K562 (cell line): Measurements from ENCODE around the gene ZFAND2A. TPM values are rescaled to one million over a fixed set of nuclear protein-coding genes. Genes with fewer than 3 reads are reported as not detected.

Experiments
- ATAC-seq: fragments of 200-7000 bp; cut with Tn5 transposase; 3 replicates; pipeline ENCODE4 v1.9.1; 2020; ENCODE audit warnings: moderate library complexity
- BruUV-seq: library from RNA; stranded (reverse); fragments of 400-500 nt; replicated peaks from 2 replicates; lab custom pipeline; 2021; lab: Mats Ljungman, UMichigan
- CTCF ChIA-PET: fragments of 300-600 bp; formaldehyde crosslinking; extraction: SDS; loops from one replicate; lab custom pipeline; 2021; ENCODE audit warnings: low intra/inter-chr PET ratio; lab: Yijun Ruan, JAX
- POLR2A ChIA-PET: fragments of 300-600, 350-650 bp; sonication (Branson Sonifier 250); formaldehyde crosslinking; extraction: SDS; loops from one replicate; lab custom pipeline; 2021; ENCODE audit warnings: antibody characterized with exemption, inconsistent platforms; lab: Yijun Ruan, JAX
- DNase-seq, 4 experiments: peaks; one replicate each; pipeline versions ENCODE4 v3.0.0 to v3.0.0-alpha.2; 2011 to 2018; ENCODE audit warnings: low spot score in 3 of 4, mixed read lengths in 3 of 4; ENCODE audit errors: extremely low read depth in 1 of 4
- FAIRE-seq: peaks from 2 replicates; lab custom pipeline; 2011; peaks lifted over from hg19 to GRCh38; lab: Jason Lieb, UNC
- H2AFZ ChIP-seq: 2 replicates; pipeline ENCODE4 v1.6.0; 2011; ENCODE audit warnings: low read depth, low read length, control low read depth, inconsistent platforms
- H3K27ac ChIP-seq: fragments of 200-600 bp; 3 replicates; pipeline ENCODE4 v1.8.0; 2011; ENCODE audit warnings: low read depth, mild to moderate bottlenecking, control low read depth, inconsistent platforms, low read length, moderate library complexity, mixed read lengths; ENCODE audit errors: extremely low read depth
- H3K27me3 ChIP-seq, 2 experiments: fragments of 300-600 bp in 1 of 2; 2 replicates in 1 of 2; 3 replicates in 1 of 2; pipeline versions ENCODE4 v1.6.0 to v1.8.0; 2011; ENCODE audit warnings: inconsistent platforms in 2 of 2, low read length in 2 of 2, mild to moderate bottlenecking in 1 of 2, mixed read lengths in 1 of 2, moderate library complexity in 1 of 2; ENCODE audit not compliant: control insufficient read depth in 2 of 2, insufficient read depth in 2 of 2
- H3K36me3 ChIP-seq: fragments of 300-600 bp; 3 replicates; pipeline ENCODE4 v1.8.0; 2011; ENCODE audit warnings: mild to moderate bottlenecking, low read length, inconsistent platforms; ENCODE audit not compliant: control insufficient read depth, insufficient read depth
- H3K4me1 ChIP-seq, 2 experiments: fragments of 200-600 bp in 1 of 2; replicated peaks in 1 of 2; 2 replicates in 1 of 2; 3 replicates in 1 of 2; pipeline versions ENCODE4 v1.5.1 to v1.8.0; 2011; ENCODE audit warnings: inconsistent platforms in 2 of 2, low read length in 2 of 2, mild to moderate bottlenecking in 1 of 2, mixed read lengths in 1 of 2, moderate library complexity in 1 of 2; ENCODE audit not compliant: control insufficient read depth in 2 of 2, insufficient read depth in 2 of 2
- H3K4me2 ChIP-seq: 2 replicates; pipeline ENCODE4 v1.6.1; 2011; ENCODE audit warnings: low read length, control low read depth, inconsistent platforms, mixed read lengths; ENCODE audit not compliant: insufficient read depth
- H3K4me3 ChIP-seq: fragments of 200-600 bp; sonication (generic), shearing (Covaris generic); 2 replicates; pipeline ENCODE4 v1.5.1; 2016; ENCODE audit warnings: control low read depth, inconsistent platforms
- H3K79me2 ChIP-seq: fragments of 200-600 bp; 3 replicates; pipeline ENCODE4 v1.8.0; 2011; ENCODE audit warnings: low read length, inconsistent platforms; ENCODE audit not compliant: control insufficient read depth, insufficient read depth
- H3K9ac ChIP-seq, 2 experiments: 2 replicates each; pipeline versions ENCODE4 v1.6.0 to v1.6.1; 2011; ENCODE audit warnings: low read depth in 2 of 2, low read length in 2 of 2, control low read depth in 1 of 2, inconsistent platforms in 1 of 2, mild to moderate bottlenecking in 1 of 2, mixed read lengths in 1 of 2; ENCODE audit not compliant: insufficient read depth in 1 of 2
- H3K9me1 ChIP-seq: one replicate; pipeline ENCODE4 v1.6.0; 2011; ENCODE audit warnings: inconsistent platforms, mild to moderate bottlenecking, low read length, moderate library complexity; ENCODE audit not compliant: control insufficient read depth, insufficient read depth
- H3K9me3 ChIP-seq: replicated peaks from 2 replicates; pipeline ENCODE4 v1.5.1; 2011; ENCODE audit warnings: low read depth, low read length, inconsistent platforms; ENCODE audit not compliant: control insufficient read depth, insufficient read depth
- H4K20me1 ChIP-seq: replicated peaks from 2 replicates; pipeline ENCODE4 v1.6.1; 2011; ENCODE audit warnings: low read length, inconsistent platforms, mixed read lengths; ENCODE audit not compliant: control insufficient read depth, insufficient read depth
- BCL6 ChIP-seq: fragments of 250-450 bp; sonication (Bioruptor Pico); IDR thresholded peaks from 2 replicates; pipeline ENCODE4 v1.4.0; 2020
- BRCA1 ChIP-seq, 2 experiments: fragments of 450-650 bp in 1 of 2; sonication (generic) in 1 of 2; formaldehyde crosslinking in 1 of 2; IDR thresholded peaks; 2 replicates each; pipeline versions ENCODE4 v1.5.0 to v1.6.1; 2017 to 2020; ENCODE audit warnings: mild to moderate bottlenecking in 1 of 2, missing genetic modification reagents in 1 of 2
- CC2D1A ChIP-seq: fragments of 450-650 bp; IDR thresholded peaks from 2 replicates; pipeline ENCODE4 v1.6.1; 2017; ENCODE audit warnings: mild to moderate bottlenecking
- FOXK1 ChIP-seq: sonication (generic); formaldehyde crosslinking; IDR thresholded peaks from 2 replicates; pipeline ENCODE4 v1.8.0; 2022; ENCODE audit warnings: missing genetic modification reagents, mild to moderate bottlenecking, borderline replicate concordance
- FOXP1 ChIP-seq: sonication (generic); formaldehyde crosslinking; IDR thresholded peaks from 2 replicates; pipeline ENCODE4 v1.8.0; 2022; ENCODE audit warnings: mild to moderate bottlenecking, missing genetic modification reagents
- HLTF ChIP-seq: fragments of 450-650 bp; IDR thresholded peaks from 2 replicates; pipeline ENCODE4 v1.6.1; 2016
- KAT7 ChIP-seq: sonication (generic); formaldehyde crosslinking; IDR thresholded peaks from 2 replicates; pipeline ENCODE4 v1.8.0; 2022; ENCODE audit warnings: missing genetic modification reagents, mild to moderate bottlenecking, borderline replicate concordance
- MAFK ChIP-seq: IDR thresholded peaks from 2 replicates; pipeline ENCODE4 v1.6.1; 2011; ENCODE audit warnings: low read length, improper control_type of control experiment
- MEF2A ChIP-seq: IDR thresholded peaks from 2 replicates; pipeline ENCODE4 v1.6.1; 2011; ENCODE audit warnings: low read depth, mild to moderate bottlenecking, low read length, moderate library complexity; ENCODE audit not compliant: control insufficient read depth
- NR2C1 ChIP-seq, 2 experiments: fragments of 450-650 bp; IDR thresholded peaks; 2 replicates each; pipeline ENCODE4 v1.6.1; 2017; ENCODE audit warnings: mild to moderate bottlenecking in 2 of 2, antibody characterized with exemption in 1 of 2, inconsistent platforms in 1 of 2, missing compliant biosample characterization in 1 of 2, missing genetic modification characterization in 1 of 2
- POLR3A ChIP-seq: IDR thresholded peaks from 2 replicates; pipeline ENCODE4 v1.6.1; 2011; ENCODE audit warnings: borderline replicate concordance, mild to moderate bottlenecking, moderate library complexity; ENCODE audit not compliant: insufficient read length, insufficient read depth; ENCODE audit errors: extremely low read depth
- TAF1 ChIP-seq: IDR thresholded peaks from 2 replicates; pipeline ENCODE4 v1.6.1; 2011; ENCODE audit warnings: mild to moderate bottlenecking, low read length, moderate library complexity; ENCODE audit not compliant: insufficient read depth, control insufficient read depth, severe bottlenecking; ENCODE audit errors: extremely low read depth
- TEAD4 ChIP-seq, 2 experiments: sonication (generic) in 1 of 2; formaldehyde crosslinking in 1 of 2; IDR thresholded peaks; 2 replicates each; pipeline versions ENCODE4 v1.6.1 to v1.8.0; 2012 to 2022; ENCODE audit warnings: borderline replicate concordance in 1 of 2, inconsistent platforms in 1 of 2, low read length in 1 of 2, mild to moderate bottlenecking in 1 of 2, missing genetic modification reagents in 1 of 2
- TRIM24 ChIP-seq, 2 experiments: fragments of 450-650 bp; IDR thresholded peaks; 2 replicates each; pipeline ENCODE4 v1.6.1; 2016
- ZKSCAN3 ChIP-seq: fragments of 250-450 bp; sonication (Bioruptor Pico); IDR thresholded peaks from 2 replicates; pipeline ENCODE4 v1.4.0; 2020
- ZNF444 ChIP-seq: fragments of 250-450 bp; sonication (Bioruptor Pico); IDR thresholded peaks from 2 replicates; pipeline ENCODE4 v1.4.0; 2020; ENCODE audit warnings: mild to moderate bottlenecking, moderate library complexity
- ZNF507 ChIP-seq: conservative IDR thresholded peaks from 2 replicates; pipeline ENCODE4 v1.6.1; 2017; ENCODE audit warnings: missing genetic modification characterization, missing compliant biosample characterization
- ZNF79 ChIP-seq: fragments of 250-450 bp; sonication (Bioruptor Pico); IDR thresholded peaks from 2 replicates; pipeline ENCODE4 v1.4.0; 2020; ENCODE audit warnings: low read depth, mild to moderate bottlenecking, moderate library complexity
- WGBS: fragments of 100-300 bp; shearing (Covaris generic); methylation state at CpG from one replicate; pipeline ENCODE4 v1.1.6; 2016; ENCODE audit warnings: low coverage, mixed read lengths; ENCODE audit not compliant: insufficient coverage; ENCODE audit errors: missing lambda C conversion rate; 5-methylcytosine and 5-hydroxymethylcytosine counted together
- in situ Hi-C: fragments of 300-500 bp; cut with MboI; formaldehyde crosslinking; loops from 4 replicates; pipeline ENCODE4 v1.15.0; 2018; ENCODE audit warnings: inconsistent platforms, mixed read lengths
- intact Hi-C: fragments of 100-400 bp; cut with micrococcal nuclease; formaldehyde crosslinking; loops from 2 replicates; pipeline ENCODE4 v1.14.2; 2022
- polyA plus RNA-seq, 8 experiments: library from polyadenylated mRNA; depleted of rRNA in 4 of 8; stranded (reverse) in 5 of 8; unstranded in 3 of 8; fragments of >200 nt; fragmentation: Nextera tagmentation in 2 of 8; fragmentation: Illumina TruSeq in 1 of 8; extraction: Ambion mirVana in 2 of 8; extraction: Trizol in 1 of 8; gene quantifications; 2 replicates each; pipeline versions ENCODE4 v1.2.1 to v1.2.3, GENCODE V29; 2011 to 2014; ENCODE audit warnings: inconsistent platforms in 1 of 8, missing spikeins in 1 of 8
- total RNA-seq, 7 experiments: library from RNA; depleted of rRNA in 6 of 7; stranded (reverse); fragments of >200 nt in 6 of 7; fragmentation: Illumina TruSeq in 2 of 7; extraction: Trizol in 2 of 7; gene quantifications; 2 replicates each; pipeline versions ENCODE4 v1.2.1 to v1.2.3, GENCODE V29; 2011 to 2021; ENCODE audit warnings: low replicate concordance in 1 of 7
- TF ChIP-seq, protein P1 (sequence below): sonication (generic); formaldehyde crosslinking; IDR thresholded peaks from 2 replicates; pipeline ENCODE4 v1.8.1; 2023; ENCODE audit warnings: mild to moderate bottlenecking, missing genetic modification reagents

ZFAND2A gene
- total and polyA plus RNA-seq, 9 of the 15 experiments (the other 6 are each of a cell fraction or from before 2014, with no cell fraction given), result 16.8 to 56.8 (median 26.1) TPM

- ChIA-PET POLR2A (no interaction called here), CTCF (no interaction called here)
- H3K27ac ChIP-seq, result no peak overlapping the region
- no peaks in the 10 kb centered on the region for H3K36me3 ChIP-seq
- H3K4me2 ChIP-seq, result no peak overlapping the region
- intact Hi-C loops (no loop called here), in situ Hi-C loops (no loop called here)
- H3K9ac ChIP-seq, result no peak overlapping the region
- BruUV-seq, result no TSS peak
- H2AFZ ChIP-seq, result no peak overlapping the region
- FAIRE-seq (no peak), ATAC-seq (no peak), DNase-seq (no peak)
- H4K20me1 ChIP-seq, result no peaks in the 10 kb centered on the region
- 88% methylated on average over 12 of the region's 13 CpGs for WGBS
- H3K9me3 ChIP-seq, result peaks cover 2% of the 10 kb centered on the region
- TF ChIP-seq BRCA1 (IDR thresholded peaks at IDR 0.05), result no peak
- no peak for TF ChIP-seq BRCA1 (CRISPR knock-in tag; IDR thresholded peaks at IDR 0.05)
- TF ChIP-seq POLR3A, result no peak
- no peak for TF ChIP-seq CC2D1A
- TF ChIP-seq MAFK, result no peak
- TF ChIP-seq FOXK1 (CRISPR knock-in tag), result no peak
- no peak for TF ChIP-seq FOXP1
- no peak for TF ChIP-seq TAF1
- TF ChIP-seq, protein P1, sequence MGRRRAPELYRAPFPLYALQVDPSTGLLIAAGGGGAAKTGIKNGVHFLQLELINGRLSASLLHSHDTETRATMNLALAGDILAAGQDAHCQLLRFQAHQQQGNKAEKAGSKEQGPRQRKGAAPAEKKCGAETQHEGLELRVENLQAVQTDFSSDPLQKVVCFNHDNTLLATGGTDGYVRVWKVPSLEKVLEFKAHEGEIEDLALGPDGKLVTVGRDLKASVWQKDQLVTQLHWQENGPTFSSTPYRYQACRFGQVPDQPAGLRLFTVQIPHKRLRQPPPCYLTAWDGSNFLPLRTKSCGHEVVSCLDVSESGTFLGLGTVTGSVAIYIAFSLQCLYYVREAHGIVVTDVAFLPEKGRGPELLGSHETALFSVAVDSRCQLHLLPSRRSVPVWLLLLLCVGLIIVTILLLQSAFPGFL (CRISPR knock-in tag), result no peak
- no peak for TF ChIP-seq NR2C1 (IDR thresholded peaks at IDR 0.05)
- TF ChIP-seq NR2C1 (tag; IDR thresholded peaks at IDR 0.05), result no peak
- no peak for TF ChIP-seq BCL6
- TF ChIP-seq ZKSCAN3, result no peak
- no peak for TF ChIP-seq ZNF444 (CRISPR knock-in tag)
- TF ChIP-seq TEAD4 (IDR thresholded peaks at IDR 0.05; ENCODE audit: low read length), result no peak
- TF ChIP-seq TEAD4 (CRISPR knock-in tag; IDR thresholded peaks at IDR 0.05; ENCODE audit: borderline replicate concordance), result no peak
- TF ChIP-seq ZNF507, result no peak
- TF ChIP-seq ZNF79, result no peak
- no peak for TF ChIP-seq MEF2A
- TF ChIP-seq TRIM24 (IDR thresholded peaks at IDR 0.05), result no peak
- TF ChIP-seq HLTF, result no peak
- TF ChIP-seq KAT7 (CRISPR knock-in tag), result no peak
- H3K4me3 ChIP-seq, result no peak overlapping the region
- H3K79me2 ChIP-seq, result peaks cover 13% of the 10 kb centered on the region
- H3K9me1 ChIP-seq, result no peaks in the 10 kb centered on the region
- H3K27me3 ChIP-seq, result no peaks in the 10 kb centered on the region
- H3K4me1 ChIP-seq, result peaks cover 0 to 27% of the 10 kb centered on the region in 2 experiments; a peak in 2 of 5 replicates
These were observed 45.9 kb downstream of the ZFAND2A start for GRCh38 chr7:1114088-1114487.
